MM.1S (cell line): ENCODE measurements around the gene OBSL1.

ENCODE experiments used
- CTCF ChIP-seq: fragments of 300-600 bp; sonication (generic); IDR thresholded peaks from 2 replicates; pipeline ENCODE4 v1.5.1; 2016; ENCODE audit warnings: antibody characterized with exemption, low read length, mixed read lengths
- EZH2 ChIP-seq: fragments of 300-600 bp; sonication (generic); optimal IDR thresholded peaks from 2 replicates; pipeline ENCODE3; 2017; ENCODE audit warnings: low read depth, mild to moderate bottlenecking, antibody characterized with exemption, low read length, mixed read lengths

GRCh38 chr2:219549619-219550018 lies 21.7 kb downstream of the OBSL1 start:
- TF ChIP-seq CTCF (no peak), EZH2 (no peak)
